Measurements from ENCODE around the gene APOB.

DNA sequence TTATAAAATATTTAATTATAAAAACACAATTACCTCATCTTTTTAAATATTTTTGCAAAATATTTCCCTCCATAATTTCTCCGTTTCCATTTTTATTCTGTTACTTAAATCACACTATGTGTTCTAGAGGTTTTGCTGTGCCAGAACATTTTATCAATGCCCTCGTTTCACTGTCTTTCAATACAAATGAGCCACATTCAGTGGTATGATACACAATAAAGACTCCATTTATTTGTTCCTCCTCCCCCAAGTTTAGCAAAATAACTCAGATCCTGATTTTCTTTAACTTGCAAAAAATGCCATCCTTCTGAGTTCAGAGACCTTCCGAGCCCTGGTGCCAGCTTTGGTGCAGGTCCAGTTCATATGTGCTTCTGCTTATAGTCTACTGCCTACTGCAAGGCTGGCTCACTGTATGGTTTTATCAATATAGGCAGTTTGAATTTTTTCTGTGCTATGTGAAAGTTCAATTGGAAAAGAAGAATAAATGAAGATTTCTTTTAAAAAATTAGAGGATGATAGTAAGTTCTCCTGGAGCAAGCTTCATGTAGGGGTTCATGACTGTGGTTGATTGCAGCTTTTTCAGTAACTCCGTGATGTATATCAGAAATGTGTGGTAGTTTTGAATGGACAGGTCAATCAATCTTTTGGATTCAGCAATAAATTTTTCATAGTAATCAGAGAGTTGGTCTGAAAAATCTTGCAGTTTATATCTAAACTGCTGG is 42.5 kb downstream of the APOB start:
- TF ChIP-seq EZH2 (IDR thresholded peaks at IDR 0.05; ENCODE audit: insufficient read depth, poor library complexity, severe bottlenecking): no peak
- no peak for TF ChIP-seq EZH2phosphoT487 (IDR thresholded peaks at IDR 0.05; ENCODE audit: insufficient read depth, low read depth)
